Gastrocnemius medialis (tissue), 4 donors: ENCODE results near the gene APBB1IP.

Experiments used
- CTCF ChIP-seq, 5 experiments: fragments of 450-650 bp in 3 of 5; fragments of 200-600 bp in 2 of 5; sonication (generic) in 2 of 5; IDR thresholded peaks in 4 of 5; conservative IDR thresholded peaks in 1 of 5; 1 replicate in 4 of 5; 2 replicates in 1 of 5; pipeline ENCODE4 v1.5.1; 2016 to 2019; ENCODE audit warnings: antibody characterized with exemption in 5 of 5, mild to moderate bottlenecking in 3 of 5, moderate library complexity in 3 of 5
- POLR2A ChIP-seq, 2 donors: fragments of 450-650 bp; IDR thresholded peaks; one replicate each; pipeline ENCODE4 v1.6.1; 2017; ENCODE audit warnings: antibody characterized with exemption in 2 of 2, mild to moderate bottlenecking in 2 of 2, moderate library complexity in 2 of 2

- TF ChIP-seq CTCF (IDR thresholded peaks at IDR 0.05 in 4 of 5, conservative IDR thresholded peaks at IDR 0.05 in 1 of 5) = no peak
- no peak for TF ChIP-seq POLR2A (IDR thresholded peaks at IDR 0.05)
Measured at GRCh38 chr10:26543567-26544306, 105.6 kb downstream of the APBB1IP start.
